Parathyroid adenoma (tissue), 2 donors: ENCODE results near the gene MAP2K1.
"Not testable (repeated sequence)": the region's sequence is repeated elsewhere in the genome, so short reads cannot be mapped to it uniquely, and the experiment has no call there.

ENCODE experiments used
- H2AFZ ChIP-seq: fragments of 300-600 bp; sonication (generic); one replicate; pipeline ENCODE4 v1.7.0; 2017; ENCODE audit warnings: antibody characterized with exemption, mild to moderate bottlenecking
- H3K27ac ChIP-seq: fragments of 300-600 bp; sonication (generic); one replicate; pipeline ENCODE4 v1.7.0; 2017
- H3K27me3 ChIP-seq: fragments of 300-600 bp; sonication (generic); one replicate; pipeline ENCODE4 v1.7.0; 2017; ENCODE audit warnings: low read length; ENCODE audit not compliant: control insufficient read depth, insufficient read depth
- H3K36me3 ChIP-seq: fragments of 300-600 bp; sonication (generic); one replicate; pipeline ENCODE4 v1.7.0; 2017; ENCODE audit warnings: low read length; ENCODE audit not compliant: control insufficient read depth, insufficient read depth
- H3K4me1 ChIP-seq: fragments of 300-600 bp; sonication (generic); one replicate; pipeline ENCODE4 v1.7.0; 2017; ENCODE audit warnings: control low read depth
- H3K4me2 ChIP-seq: fragments of 300-600 bp; sonication (generic); one replicate; pipeline ENCODE4 v1.7.0; 2017; ENCODE audit warnings: low read length
- H3K4me3 ChIP-seq: fragments of 300-600 bp; sonication (generic); one replicate; pipeline ENCODE4 v1.7.0; 2017; ENCODE audit warnings: low read depth, low read length
- H3K79me2 ChIP-seq: fragments of 300-600 bp; sonication (generic); one replicate; pipeline ENCODE4 v1.7.0; 2017; ENCODE audit warnings: control low read depth
- H3K9ac ChIP-seq: fragments of 300-600 bp; sonication (generic); one replicate; pipeline ENCODE4 v1.7.0; 2017; ENCODE audit warnings: mild to moderate bottlenecking
- H3K9me3 ChIP-seq: fragments of 300-600 bp; sonication (generic); one replicate; pipeline ENCODE4 v1.7.0; 2017; ENCODE audit warnings: low read length; ENCODE audit not compliant: control insufficient read depth
- CTCF ChIP-seq: fragments of 300-600 bp; sonication (generic); IDR thresholded peaks from one replicate; pipeline ENCODE4 v1.7.0; 2017; ENCODE audit warnings: antibody characterized with exemption, mild to moderate bottlenecking
- donor health status: primary hyperparathyroidism.

Gene MAP2K1

GRCh38 chr15:66389098-66389858 lies 2.6 kb downstream of the MAP2K1 start:
- H2AFZ ChIP-seq: no peak overlapping the region
- H3K36me3 ChIP-seq: no peaks in the 10 kb centered on the region
- no peak overlapping the region for H3K9ac ChIP-seq
- no peak for TF ChIP-seq CTCF
- H3K79me2 ChIP-seq: peaks cover 4% of the 10 kb centered on the region
- no peak overlapping the region for H3K4me3 ChIP-seq
- H3K4me2 ChIP-seq: no peak overlapping the region
- no peaks in the 10 kb centered on the region for H3K9me3 ChIP-seq
- H3K4me1 ChIP-seq: no peaks in the 10 kb centered on the region
- H3K27me3 ChIP-seq: no peaks in the 10 kb centered on the region
- no peak overlapping the region for H3K27ac ChIP-seq

GRCh38 chr15:66389859-66390381 lies 3.2 kb downstream of the MAP2K1 start:
- H3K27me3 ChIP-seq: no peaks in the 10 kb centered on the region
- H3K4me3 ChIP-seq: no peak overlapping the region
- no peak overlapping the region for H3K9ac ChIP-seq
- no peaks in the 10 kb centered on the region for H3K4me1 ChIP-seq
- H3K27ac ChIP-seq: no peak overlapping the region
- H3K4me2 ChIP-seq: no peak overlapping the region
- H3K9me3 ChIP-seq: no peaks in the 10 kb centered on the region
- H2AFZ ChIP-seq: no peak overlapping the region
- no peaks in the 10 kb centered on the region for H3K36me3 ChIP-seq
- no peak for TF ChIP-seq CTCF
- H3K79me2 ChIP-seq: peaks cover 4% of the 10 kb centered on the region

- Histone ChIP-seq H3K9me3 (no peaks in the 10 kb centered on the region), H3K4me2 (no peak overlapping the region), H2AFZ (no peak overlapping the region), H3K79me2 (peaks cover 4% of the 10 kb centered on the region), H3K36me3 (no peaks in the 10 kb centered on the region), H3K27me3 (no peaks in the 10 kb centered on the region), H3K9ac (no peak overlapping the region), H3K4me3 (no peak overlapping the region), H3K4me1 (no peaks in the 10 kb centered on the region), H3K27ac (no peak overlapping the region)
- TF ChIP-seq CTCF: no peak
Observed at GRCh38 chr15:66390678-66391077, 4.0 kb downstream of the MAP2K1 start.

- H3K9ac ChIP-seq, H3K27me3 ChIP-seq, H3K79me2 ChIP-seq, H3K36me3 ChIP-seq, H3K4me2 ChIP-seq, H3K9me3 ChIP-seq, H2AFZ ChIP-seq, H3K27ac ChIP-seq, H3K4me1 ChIP-seq, H3K4me3 ChIP-seq: not testable (repeated sequence)
Observed at GRCh38 chr15:66393037-66393436, 6.3 kb downstream of the MAP2K1 start.

GRCh38 chr15:66394472-66394871 lies 7.8 kb downstream of the MAP2K1 start:
- Histone ChIP-seq H3K4me3 (no peak overlapping the region), H3K27me3 (no peaks in the 10 kb centered on the region), H3K36me3 (no peaks in the 10 kb centered on the region), H3K79me2 (peaks cover 3% of the 10 kb centered on the region), H3K4me1 (no peaks in the 10 kb centered on the region), H3K9ac (no peak overlapping the region), H3K9me3 (no peaks in the 10 kb centered on the region), H3K4me2 (no peak overlapping the region), H2AFZ (no peak overlapping the region), H3K27ac (no peak overlapping the region)
- no peak for TF ChIP-seq CTCF
